ENCODE data around the gene PELI3. TPM values are rescaled to one million over a fixed set of nuclear protein-coding genes. Genes with fewer than 3 reads are reported as not detected.

PELI3 gene
- polyA plus RNA-seq, 3 donors = 11.3 to 13.2 (median 12.6) TPM

GRCh38 chr11:66437979-66438503 lies 28.7 kb upstream of the PELI3 start:
- Histone ChIP-seq H3K4me2 (replicated peaks; ENCODE audit: extremely low read depth, low read length, poor library complexity, severe bottlenecking) (peak overlapping the region; percentile 90), H3K9ac (ENCODE audit: insufficient read depth, low read length, poor library complexity, severe bottlenecking) (peak overlapping the region; percentile 79), H3K9me3 (replicated peaks in 1 of 2; ENCODE audit: control insufficient read depth in 1 of 2, insufficient read depth in 1 of 2, low read length in 2 of 2) (peaks cover 0 to 2% of the 10 kb centered on the region in 2 donors), H3K36me3 (replicated peaks in 1 of 2; ENCODE audit: control insufficient read depth in 1 of 2, insufficient read depth in 2 of 2, low read length in 2 of 2) (peaks cover 18 to 24% of the 10 kb centered on the region in 2 donors), H4K20me1 (ENCODE audit: insufficient read depth, low read length) (no peaks in the 10 kb centered on the region), H3K27me3 (ENCODE audit: control insufficient read depth in 2 of 2, insufficient read depth in 2 of 2, low read length in 2 of 2) (no peaks in the 10 kb centered on the region), H3K27ac (ENCODE audit: low read depth in 1 of 2, low read length in 2 of 2) (peak overlapping the region in 1 of 2 donors; percentile 81), H2AFZ (ENCODE audit: insufficient read depth, low read depth, low read length, poor library complexity, severe bottlenecking) (peak overlapping the region; percentile 99), H3K79me2 (ENCODE audit: insufficient read depth, low read length) (peaks cover 3% of the 10 kb centered on the region), H3K4me1 (ENCODE audit: control insufficient read depth in 1 of 2, insufficient read depth in 2 of 2, low read length in 2 of 2) (peaks cover 16 to 20% of the 10 kb centered on the region in 2 donors), H3K4me3 (replicated peaks in 1 of 3; ENCODE audit: low read depth in 2 of 3, low read length in 3 of 3) (peak overlapping the region; percentile 59 to 91 (median 66))
- DNase-seq = no peak
- Mint-ChIP-seq H3K4me3 (peak overlapping the region; percentile 85 to 96), H3K4me1 (peaks cover 11% of the 10 kb centered on the region), H3K9me3 (peaks cover 0 to 6% (median 1%) of the 10 kb centered on the region in 7 donors), H3K36me3 (peaks cover 25 to 34% of the 10 kb centered on the region in 2 donors), H3K27ac (peak overlapping the region in 4 of 7 donors; percentile 96 to 99 (median 98)), H3K27me3 (ENCODE audit: low read depth in 3 of 3) (peaks cover 0 to 2% (median 0%) of the 10 kb centered on the region in 3 donors)
- no peak for TF ChIP-seq CTCF (IDR thresholded peaks at IDR 0.05)
- no CpG with 5 or more reads among the region's 12 CpGs for WGBS (ENCODE audit: insufficient coverage)
- intact Hi-C loops (cut with micrococcal nuclease) = loop anchor here (2.0 to 10.0 kb wide), 3 partner anchors 29 to 237 kb away; partner anchors contain the start of genes PELI3 (in 1 of the 2) and RBM4B (in 1 of the 2)

- peaks cover 0 to 6% of the 10 kb centered on the region in 2 donors for H3K9me3 ChIP-seq (replicated peaks in 1 of 2; ENCODE audit: control insufficient read depth in 1 of 2, insufficient read depth in 1 of 2, low read length in 2 of 2)
Observed at GRCh38 chr11:66438504-66439466, 27.9 kb upstream of the PELI3 start, which contains the start of gene MRPL11. MRPL11 (minus strand) TSS chr11:66438848; CDS start chr11:66438754, 94 bp downstream.

More at GRCh38 chr11:66438504-66439466, 27.9 kb upstream of the PELI3 start, which contains the start of gene MRPL11:
- 6% methylated on average over 33 of the region's 45 CpGs for WGBS (ENCODE audit: insufficient coverage)
- Mint-ChIP-seq H3K27me3 (ENCODE audit: low read depth in 3 of 3) (peaks cover 0 to 2% (median 0%) of the 10 kb centered on the region in 3 donors), H3K4me3 (peak within 1 kb of the TSS; percentile 85 to 96), H3K4me1 (peaks cover 17% of the 10 kb centered on the region), H3K27ac (peak within 1 kb of the TSS; percentile 81 to 99 (median 97)), H3K9me3 (peaks cover 0 to 13% (median 5%) of the 10 kb centered on the region in 7 donors), H3K36me3 (peaks cover 25 to 32% of the 10 kb centered on the region in 2 donors)
- Histone ChIP-seq H3K9ac (ENCODE audit: insufficient read depth, low read length, poor library complexity, severe bottlenecking) (peak within 1 kb of the TSS; percentile 79), H3K36me3 (replicated peaks in 1 of 2; ENCODE audit: control insufficient read depth in 1 of 2, insufficient read depth in 2 of 2, low read length in 2 of 2) (peaks cover 18 to 24% of the 10 kb centered on the region in 2 donors), H3K79me2 (ENCODE audit: insufficient read depth, low read length) (peaks cover 3% of the 10 kb centered on the region), H2AFZ (ENCODE audit: insufficient read depth, low read depth, low read length, poor library complexity, severe bottlenecking) (peak within 1 kb of the TSS; percentile 99), H3K27me3 (ENCODE audit: control insufficient read depth in 2 of 2, insufficient read depth in 2 of 2, low read length in 2 of 2) (no peaks in the 10 kb centered on the region), H3K4me2 (replicated peaks; ENCODE audit: extremely low read depth, low read length, poor library complexity, severe bottlenecking) (peak within 1 kb of the TSS; percentile 90), H3K4me1 (ENCODE audit: control insufficient read depth in 1 of 2, insufficient read depth in 2 of 2, low read length in 2 of 2) (peaks cover 19 to 23% of the 10 kb centered on the region in 2 donors), H3K4me3 (replicated peaks in 1 of 3; ENCODE audit: low read depth in 2 of 3, low read length in 3 of 3) (peak within 1 kb of the TSS; percentile 59 to 91 (median 66)), H3K27ac (ENCODE audit: low read depth in 1 of 2, low read length in 2 of 2) (peak within 1 kb of the TSS; percentile 6 to 81), H4K20me1 (ENCODE audit: insufficient read depth, low read length) (no peaks in the 10 kb centered on the region)
- intact Hi-C loops (cut with micrococcal nuclease) = loop anchor here (1.0 to 10.0 kb wide), 4 partner anchors 28 to 236 kb away; partner anchors contain the start of genes DPP3 (in 1 of the 2), PELI3 (in 1 of the 2) and RBM4B (in 1 of the 2)
- DNase-seq = peak; percentile 82 to 88 (median 85)
- TF ChIP-seq CTCF (IDR thresholded peaks at IDR 0.05) = peak; percentile 53
